GM13977 (cell line): Measurements from ENCODE around the gene STMN3.
"Not testable (repeated sequence)": the region's sequence is repeated elsewhere in the genome, so short reads cannot be mapped to it uniquely, and the experiment has no call there.

Experiments used
- DNase-seq: peaks from one replicate; pipeline ENCODE4 v3.0.0; 2012; ENCODE audit warnings: low spot score
- CTCF ChIP-seq: IDR thresholded peaks from 2 replicates; pipeline ENCODE4 v1.5.1; 2012; ENCODE audit warnings: mild to moderate bottlenecking, control low read depth; ENCODE audit not compliant: insufficient read depth; ENCODE audit errors: extremely low read depth, missing control alignments
- in situ Hi-C: fragments of 300-500 bp; cut with MboI; formaldehyde crosslinking; loops from one replicate; pipeline ENCODE4 v1.12.0; 2022; ENCODE audit warnings: low sequenced_read_pairs, low pct_unique_long_range_greater_than_20kb, mixed read lengths, inconsistent platforms; ENCODE audit not compliant: unreplicated experiment

The STMN3 gene

GRCh38 chr20:63645218-63645617 is 8.0 kb downstream of the STMN3 start:
- TF ChIP-seq CTCF = no peak

GRCh38 chr20:63643946-63644345 is 9.3 kb downstream of the STMN3 start:
- no peak for DNase-seq
- TF ChIP-seq CTCF = no peak

More at GRCh38 chr20:63645218-63645617, 8.0 kb downstream of the STMN3 start:
- DNase-seq = no peak
- in situ Hi-C loops = no loop called here

GRCh38 chr20:63643499-63643898 is 9.7 kb downstream of the STMN3 start:
- TF ChIP-seq CTCF = no peak
- DNase-seq = no peak
- in situ Hi-C loops = no loop called here

More at GRCh38 chr20:63643946-63644345, 9.3 kb downstream of the STMN3 start:
- in situ Hi-C loops = no loop called here

DNA sequence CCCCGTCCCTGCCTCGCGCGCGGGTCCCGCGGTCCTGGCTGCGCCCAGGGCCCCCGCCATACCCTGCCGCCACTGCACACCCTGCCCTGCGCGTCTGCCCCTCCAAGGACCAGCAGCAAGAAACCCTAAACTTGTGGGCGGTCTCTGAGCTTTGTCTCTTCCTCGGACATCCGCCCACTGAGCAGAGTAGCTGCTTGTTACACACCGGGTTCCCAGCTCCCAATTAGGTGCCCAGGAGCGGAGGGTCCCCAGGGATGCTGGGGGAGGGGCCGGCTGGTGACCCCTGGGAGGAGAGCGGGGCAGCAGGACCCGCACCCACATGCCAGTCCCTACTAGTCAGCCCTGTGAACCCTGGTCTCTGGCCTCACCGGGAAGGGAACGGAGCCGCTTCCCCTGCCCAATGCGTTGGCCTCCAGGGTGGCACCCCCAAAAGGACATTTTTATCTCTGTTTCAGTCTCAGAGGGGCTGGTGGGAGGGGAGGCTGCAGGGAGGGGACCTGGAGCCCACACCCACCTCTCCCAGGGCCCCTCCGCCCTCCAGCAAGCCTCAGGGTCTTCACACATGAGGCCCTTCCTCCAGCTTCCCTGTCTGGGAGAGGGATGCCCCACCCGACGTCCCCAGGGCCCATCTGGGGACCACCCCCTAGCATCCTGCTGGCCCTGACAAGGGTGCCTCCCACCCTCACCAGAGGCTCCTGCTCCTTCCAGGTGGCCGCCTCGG is 10.5 kb downstream of the STMN3 start:
- no peak for TF ChIP-seq CTCF
- DNase-seq = no peak
- in situ Hi-C loops = no loop called here

DNA sequence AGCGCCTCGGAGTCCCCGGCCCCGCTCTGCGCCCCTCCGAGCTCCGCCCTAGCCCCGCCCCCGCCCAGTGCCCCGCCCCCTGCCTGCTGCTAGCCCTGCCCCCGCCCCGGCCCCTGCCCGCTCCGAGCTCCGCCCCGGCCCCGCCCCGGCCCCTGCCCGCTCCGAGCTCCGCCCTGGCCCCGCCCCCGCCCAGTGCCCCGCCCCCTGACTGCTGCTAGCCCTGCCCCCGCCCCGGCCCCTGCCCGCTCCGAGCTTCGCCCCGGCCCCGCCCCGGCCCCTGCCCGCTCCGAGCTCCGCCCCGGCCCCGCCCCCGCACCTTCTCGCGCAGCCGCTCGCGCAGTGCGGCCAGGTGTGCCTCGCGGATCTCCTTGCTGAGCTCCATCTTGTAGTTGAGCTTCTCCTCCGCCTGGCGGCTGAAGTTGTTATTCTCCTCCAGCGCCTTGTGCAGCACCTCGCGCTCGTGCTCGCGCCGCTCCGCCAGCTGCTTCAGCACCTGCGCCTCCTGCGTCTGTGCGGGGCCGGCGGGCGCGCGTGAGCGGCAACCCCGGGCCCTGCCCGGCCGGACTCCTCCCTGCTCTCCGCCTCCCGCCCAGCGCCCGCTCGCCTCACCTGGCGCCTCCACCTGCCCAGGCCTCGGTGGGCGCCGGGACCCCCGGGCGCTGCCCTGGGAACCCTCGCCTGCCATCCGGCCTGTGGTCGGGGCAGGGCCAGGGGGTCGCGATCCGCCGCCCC is 11.3 kb downstream of the STMN3 start:
- DNase-seq = peak; percentile 99
- in situ Hi-C loops = no loop called here
- TF ChIP-seq CTCF = peak; percentile 56

GRCh38 chr20:63641146-63641791 is 12.0 kb downstream of the STMN3 start:
- in situ Hi-C loops = no loop called here
- TF ChIP-seq CTCF = no peak
- peak; percentile 65 for DNase-seq

- DNase-seq, in situ Hi-C loops: not testable (repeated sequence)
These were observed 12.5 kb downstream of the STMN3 start for GRCh38 chr20:63640686-63641085.
